A549 (cell line): ENCODE data around the gene XRN1. TPM values are rescaled to one million over a fixed set of nuclear protein-coding genes. Genes with fewer than 3 reads are reported as not detected.
"Not testable (repeated sequence)": the region's sequence is repeated elsewhere in the genome, so short reads cannot be mapped to it uniquely, and the experiment has no call there.

ENCODE experiments used
- ATAC-seq, 2 experiments: fragments of 200-7000 bp in 1 of 2; fragments of >200 bp in 1 of 2; cut with Nextera tagmentation in 1 of 2; cut with Tn5 transposase in 1 of 2; 3 replicates each; pipeline versions ENCODE4 v1.8.0 to v1.9.1; 2018 to 2020; ENCODE audit warnings: mild to moderate bottlenecking in 1 of 2, moderate library complexity in 1 of 2
- CTCF ChIA-PET: fragments of 300-600 bp; sonication (Branson Sonifier 250); formaldehyde crosslinking; extraction: SDS; loops from one replicate; lab custom pipeline; 2021; ENCODE audit warnings: antibody characterized with exemption, inconsistent platforms; lab: Yijun Ruan, JAX
- POLR2A ChIA-PET: fragments of 350-600 bp; formaldehyde crosslinking; extraction: SDS; loops from one replicate; lab custom pipeline; 2021; ENCODE audit warnings: antibody characterized with exemption, inconsistent platforms; lab: Yijun Ruan, JAX
- DNase-seq, 2 experiments: peaks; one replicate each; pipeline versions ENCODE4 v3.0.0 to v3.0.0-alpha.2; 2011 to 2016; ENCODE audit warnings: low read depth in 1 of 2, low spot score in 1 of 2
- FAIRE-seq: peaks from 2 replicates; lab custom pipeline; 2011; peaks lifted over from hg19 to GRCh38; lab: Jason Lieb, UNC
- H3K27ac ChIP-seq, 2 experiments: fragments of >200 bp; sonication (Bioruptor Twin); formaldehyde crosslinking; 3 replicates each; pipeline ENCODE4 v1.5.1; 2016 to 2017
- H3K4me1 ChIP-seq: fragments of >200 bp; sonication (Bioruptor Twin); formaldehyde crosslinking; 3 replicates; pipeline ENCODE4 v1.6.1; 2016
- H3K4me2 ChIP-seq: fragments of >200 bp; sonication (Bioruptor Twin); formaldehyde crosslinking; 3 replicates; pipeline ENCODE4 v1.6.1; 2016
- H3K4me3 ChIP-seq: fragments of >200 bp; sonication (Bioruptor Twin); formaldehyde crosslinking; 3 replicates; pipeline ENCODE4 v1.5.1; 2016
- H3K9me3 ChIP-seq: fragments of >200 bp; sonication (Bioruptor Twin); formaldehyde crosslinking; 3 replicates; pipeline ENCODE4 v1.6.1; 2016
- CBX2 ChIP-seq: fragments of 200-600 bp; sonication (generic); IDR thresholded peaks from 2 replicates; pipeline ENCODE4 v1.6.1; 2016; ENCODE audit warnings: low read depth, mild to moderate bottlenecking, borderline replicate concordance
- CBX8 ChIP-seq: fragments of 200-600 bp; sonication (generic); IDR thresholded peaks from 2 replicates; pipeline ENCODE4 v1.6.1; 2016
- CEBPB ChIP-seq, 2 experiments: fragments of >200 bp in 1 of 2; sonication (Bioruptor Twin) in 1 of 2; formaldehyde crosslinking in 1 of 2; IDR thresholded peaks; 2 replicates each; pipeline ENCODE4 v1.6.1; 2012 to 2016
- CHD4 ChIP-seq: fragments of 200-600 bp; sonication (generic); IDR thresholded peaks from 2 replicates; pipeline ENCODE4 v1.6.1; 2016; ENCODE audit warnings: antibody characterized with exemption, mild to moderate bottlenecking, borderline replicate concordance
- EHF ChIP-seq: fragments of 250-450 bp; sonication (Bioruptor Pico); IDR thresholded peaks from 2 replicates; pipeline ENCODE4 v1.5.0; 2020; ENCODE audit warnings: mild to moderate bottlenecking
- EHMT2 ChIP-seq: fragments of 200-600 bp; sonication (generic); IDR thresholded peaks from 2 replicates; pipeline ENCODE4 v1.6.1; 2016; ENCODE audit warnings: antibody characterized with exemption, low read depth, mild to moderate bottlenecking, moderate library complexity
- EP300 ChIP-seq, 2 experiments: fragments of >200 bp; sonication (Bioruptor Twin); formaldehyde crosslinking; IDR thresholded peaks; 2 replicates in 1 of 2; 3 replicates in 1 of 2; pipeline ENCODE4 v1.6.1; 2016 to 2017
- FOXS1 ChIP-seq: fragments of 250-450 bp; sonication (Bioruptor Pico); IDR thresholded peaks from 2 replicates; pipeline ENCODE4 v1.5.0; 2020; ENCODE audit warnings: mild to moderate bottlenecking, moderate library complexity
- GATA3 ChIP-seq: IDR thresholded peaks from 2 replicates; pipeline ENCODE4 v1.6.1; 2012; ENCODE audit warnings: borderline replicate concordance
- HEYL ChIP-seq: fragments of 250-450 bp; sonication (Bioruptor Pico); IDR thresholded peaks from 2 replicates; pipeline ENCODE4 v1.8.0; 2021; ENCODE audit warnings: mild to moderate bottlenecking, moderate library complexity
- HOXA7 ChIP-seq: fragments of 250-450 bp; sonication (Bioruptor Pico); IDR thresholded peaks from 2 replicates; pipeline ENCODE4 v1.5.0; 2020; ENCODE audit warnings: mild to moderate bottlenecking, moderate library complexity
- HOXB13 ChIP-seq: fragments of 250-450 bp; sonication (Bioruptor Pico); IDR thresholded peaks from 2 replicates; pipeline ENCODE4 v1.5.0; 2020; ENCODE audit warnings: low read depth, mild to moderate bottlenecking, moderate library complexity
- HOXB5 ChIP-seq: fragments of 250-450 bp; sonication (Bioruptor Pico); IDR thresholded peaks from 2 replicates; pipeline ENCODE4 v1.5.0; 2020; ENCODE audit warnings: mild to moderate bottlenecking, moderate library complexity
- NFE2L2 ChIP-seq: fragments of 150-350 bp; conservative IDR thresholded peaks from 2 replicates; pipeline ENCODE4 v1.6.1; 2014; ENCODE audit warnings: low read length
- NPAS2 ChIP-seq: fragments of 250-450 bp; sonication (Bioruptor Pico); IDR thresholded peaks from 2 replicates; pipeline ENCODE4 v1.8.0; 2022; ENCODE audit warnings: mild to moderate bottlenecking, moderate library complexity, borderline replicate concordance
- PHF8 ChIP-seq: fragments of 200-600 bp; sonication (generic); IDR thresholded peaks from 2 replicates; pipeline ENCODE4 v1.6.1; 2016; ENCODE audit warnings: low read depth, mild to moderate bottlenecking, antibody characterized with exemption, moderate library complexity, borderline replicate concordance
- POLR2A ChIP-seq: IDR thresholded peaks from 2 replicates; pipeline ENCODE4 v1.6.1; 2012; ENCODE audit warnings: mild to moderate bottlenecking, low read length
- RAD21 ChIP-seq, 2 experiments: fragments of >200 bp in 1 of 2; sonication (Bioruptor Twin) in 1 of 2; formaldehyde crosslinking in 1 of 2; IDR thresholded peaks in 1 of 2; conservative IDR thresholded peaks in 1 of 2; 2 replicates in 1 of 2; 3 replicates in 1 of 2; pipeline ENCODE4 v1.6.1; 2012 to 2018; ENCODE audit warnings: inconsistent platforms in 1 of 2
- RCOR1 ChIP-seq: fragments of 150-350 bp; IDR thresholded peaks from 2 replicates; pipeline ENCODE4 v1.6.1; 2014; ENCODE audit warnings: antibody characterized with exemption, low read length, low read depth
- SMC3 ChIP-seq: fragments of >200 bp; sonication (Bioruptor Twin); formaldehyde crosslinking; IDR thresholded peaks from 3 replicates; pipeline ENCODE4 v1.6.1; 2018; ENCODE audit warnings: inconsistent platforms
- ZNF302 ChIP-seq: fragments of 250-450 bp; sonication (Bioruptor Pico); IDR thresholded peaks from 2 replicates; pipeline ENCODE4 v1.9.0; 2021; ENCODE audit warnings: inconsistent platforms, mild to moderate bottlenecking, moderate library complexity
- ZSCAN20 ChIP-seq: fragments of 250-450 bp; sonication (Bioruptor Pico); IDR thresholded peaks from 2 replicates; pipeline ENCODE4 v1.8.0; 2022; ENCODE audit warnings: mild to moderate bottlenecking, moderate library complexity
- WGBS: methylation state at CpG from one replicate; pipeline ENCODE4 v1.1.6; 2017; ENCODE audit errors: missing lambda C conversion rate; 5-methylcytosine and 5-hydroxymethylcytosine counted together
- polyA plus RNA-seq, 4 experiments: library from polyadenylated mRNA; depleted of rRNA in 3 of 4; stranded (reverse); fragments of >200 nt; fragmentation: RNase III in 1 of 4; extraction: RNeasy Plus Mini Kit Qiagen cat#74134 plus additional on column Dnase treatment in 1 of 4; gene quantifications; 2 replicates in 3 of 4; 3 replicates in 1 of 4; pipeline ENCODE4 v1.2.3, GENCODE V29; 2011 to 2017
- TF ChIP-seq, protein P1 (sequence below): IDR thresholded peaks from 2 replicates; pipeline ENCODE4 v1.6.1; 2012
- TF ChIP-seq, protein P2 (sequence below): fragments of 250-450 bp; sonication (Bioruptor Pico); IDR thresholded peaks from 2 replicates; pipeline ENCODE4 v1.5.0; 2020; ENCODE audit warnings: low read depth, mild to moderate bottlenecking, moderate library complexity
- TF ChIP-seq, protein P3 (sequence below): IDR thresholded peaks from 2 replicates; pipeline ENCODE4 v1.6.1; 2012; ENCODE audit warnings: low read depth, borderline replicate concordance
- TF ChIP-seq, protein P4 (sequence below): fragments of 150-350 bp; IDR thresholded peaks from 2 replicates; pipeline ENCODE4 v1.6.1; 2014; ENCODE audit warnings: low read depth, mild to moderate bottlenecking, low read length
- TF ChIP-seq, protein P5 (sequence below): fragments of 250-450 bp; sonication (Bioruptor Pico); IDR thresholded peaks from 2 replicates; pipeline ENCODE4 v1.5.0; 2021; ENCODE audit warnings: mild to moderate bottlenecking, moderate library complexity, borderline replicate concordance

The XRN1 gene
- polyA plus RNA-seq, 2 of the 4 experiments (the other 2 are of a cell fraction) = 4.2 to 22.6 TPM

DNA sequence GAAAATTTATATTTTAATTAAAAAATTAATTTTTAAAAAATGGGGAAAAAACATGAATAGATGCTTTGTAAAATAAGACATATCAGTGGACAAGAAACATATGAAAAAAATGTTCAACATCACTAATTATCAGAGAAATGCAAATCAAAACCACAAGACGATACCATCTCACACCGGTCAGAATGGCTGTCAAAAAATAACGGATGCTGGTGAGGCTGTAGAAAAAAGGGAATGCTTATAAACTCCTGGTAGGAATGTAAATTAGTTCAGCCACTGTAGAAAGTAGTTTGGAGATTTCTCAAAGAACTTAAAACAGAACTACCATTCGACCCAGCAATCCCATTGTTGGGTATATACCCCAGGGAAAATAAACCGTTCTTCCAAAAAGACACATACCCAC lies 93.8 kb downstream of the XRN1 start (continued):
- TF ChIP-seq, protein P1, sequence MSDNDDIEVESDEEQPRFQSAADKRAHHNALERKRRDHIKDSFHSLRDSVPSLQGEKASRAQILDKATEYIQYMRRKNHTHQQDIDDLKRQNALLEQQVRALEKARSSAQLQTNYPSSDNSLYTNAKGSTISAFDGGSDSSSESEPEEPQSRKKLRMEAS = no peak
- no peak for TF ChIP-seq FOXS1 (CRISPR knock-in tag)
- no peak for TF ChIP-seq CBX2
- TF ChIP-seq NPAS2 (CRISPR knock-in tag) = no peak
- no peak for TF ChIP-seq HOXB13 (CRISPR knock-in tag)
- no peak for TF ChIP-seq HOXB5 (CRISPR knock-in tag)
- TF ChIP-seq GATA3 = no peak

DNA sequence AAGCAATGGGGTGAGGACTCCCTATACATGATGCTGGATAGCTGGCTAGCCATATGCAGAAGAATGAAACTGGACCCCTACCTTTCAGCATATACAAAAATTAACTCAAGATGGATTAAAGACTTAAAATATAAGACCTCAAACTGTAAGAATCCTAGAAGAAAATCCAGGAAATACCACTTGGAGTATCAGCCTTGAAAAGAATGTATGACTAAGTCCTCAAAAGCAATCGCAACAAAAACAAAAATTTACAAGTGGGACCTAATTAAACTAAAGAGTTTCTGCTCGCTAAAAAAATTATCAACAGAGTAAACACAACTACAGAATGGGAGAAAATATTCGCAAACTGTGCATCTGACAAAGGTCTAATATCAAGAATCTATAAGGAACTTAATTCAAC lies 94.3 kb downstream of the XRN1 start:
- no peaks in the 10 kb centered on the region for H3K9me3 ChIP-seq
- TF ChIP-seq CBX8 (no peak), CEBPB (IDR thresholded peaks at IDR 0.05) (no peak), NPAS2 (CRISPR knock-in tag) (no peak), RAD21 (conservative IDR thresholded peaks at IDR 0.05 in 1 of 2, IDR thresholded peaks at IDR 0.05 in 1 of 2) (no peak), SMC3 (no peak), NFE2L2 (no peak)
- TF ChIP-seq, protein P2, sequence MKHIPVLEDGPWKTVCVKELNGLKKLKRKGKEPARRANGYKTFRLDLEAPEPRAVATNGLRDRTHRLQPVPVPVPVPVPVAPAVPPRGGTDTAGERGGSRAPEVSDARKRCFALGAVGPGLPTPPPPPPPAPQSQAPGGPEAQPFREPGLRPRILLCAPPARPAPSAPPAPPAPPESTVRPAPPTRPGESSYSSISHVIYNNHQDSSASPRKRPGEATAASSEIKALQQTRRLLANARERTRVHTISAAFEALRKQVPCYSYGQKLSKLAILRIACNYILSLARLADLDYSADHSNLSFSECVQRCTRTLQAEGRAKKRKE (CRISPR knock-in tag) = no peak
- TF ChIP-seq, protein P3, sequence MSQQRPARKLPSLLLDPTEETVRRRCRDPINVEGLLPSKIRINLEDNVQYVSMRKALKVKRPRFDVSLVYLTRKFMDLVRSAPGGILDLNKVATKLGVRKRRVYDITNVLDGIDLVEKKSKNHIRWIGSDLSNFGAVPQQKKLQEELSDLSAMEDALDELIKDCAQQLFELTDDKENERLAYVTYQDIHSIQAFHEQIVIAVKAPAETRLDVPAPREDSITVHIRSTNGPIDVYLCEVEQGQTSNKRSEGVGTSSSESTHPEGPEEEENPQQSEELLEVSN = no peak
- TF ChIP-seq, protein P4, sequence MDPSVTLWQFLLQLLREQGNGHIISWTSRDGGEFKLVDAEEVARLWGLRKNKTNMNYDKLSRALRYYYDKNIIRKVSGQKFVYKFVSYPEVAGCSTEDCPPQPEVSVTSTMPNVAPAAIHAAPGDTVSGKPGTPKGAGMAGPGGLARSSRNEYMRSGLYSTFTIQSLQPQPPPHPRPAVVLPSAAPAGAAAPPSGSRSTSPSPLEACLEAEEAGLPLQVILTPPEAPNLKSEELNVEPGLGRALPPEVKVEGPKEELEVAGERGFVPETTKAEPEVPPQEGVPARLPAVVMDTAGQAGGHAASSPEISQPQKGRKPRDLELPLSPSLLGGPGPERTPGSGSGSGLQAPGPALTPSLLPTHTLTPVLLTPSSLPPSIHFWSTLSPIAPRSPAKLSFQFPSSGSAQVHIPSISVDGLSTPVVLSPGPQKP = no peak
- FAIRE-seq = no peak
- no peak overlapping the region for H3K27ac ChIP-seq
- no peak overlapping the region for H3K4me2 ChIP-seq
- H3K4me1 ChIP-seq = no peaks in the 10 kb centered on the region
- H3K4me3 ChIP-seq = no peak overlapping the region
- no peak for ATAC-seq
- WGBS = 91% methylated on average over 3 of the region's 3 CpGs
- ChIA-PET CTCF (no interaction called here), POLR2A (no interaction called here)
- DNase-seq = no peak

DNA sequence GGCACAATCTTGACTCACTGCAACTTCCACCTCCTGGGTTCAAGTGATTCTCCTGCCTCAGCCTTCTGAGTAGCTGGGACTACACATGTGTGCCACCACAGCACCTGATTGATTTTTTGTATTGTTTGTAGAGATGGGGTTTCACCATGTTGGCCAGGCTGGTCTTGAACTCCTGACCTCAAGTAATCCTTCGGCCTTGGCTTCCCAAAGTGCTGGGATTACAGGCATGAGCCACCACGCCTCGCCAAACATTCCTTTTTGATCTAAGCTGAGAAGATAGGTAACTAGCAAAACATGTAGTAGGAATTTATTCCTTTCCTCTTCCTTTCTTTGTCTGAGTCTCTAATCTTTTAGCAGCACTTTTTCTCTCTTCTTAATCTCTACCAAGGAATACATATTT lies 95.1 kb downstream of the XRN1 start:
- POLR2A ChIA-PET, H3K4me3 ChIP-seq, DNase-seq, FAIRE-seq, ATAC-seq, H3K9me3 ChIP-seq, H3K4me2 ChIP-seq, H3K27ac ChIP-seq, H3K4me1 ChIP-seq, CTCF ChIA-PET: not testable (repeated sequence)
- WGBS = 93% methylated on average over 3 of the region's 3 CpGs

DNA sequence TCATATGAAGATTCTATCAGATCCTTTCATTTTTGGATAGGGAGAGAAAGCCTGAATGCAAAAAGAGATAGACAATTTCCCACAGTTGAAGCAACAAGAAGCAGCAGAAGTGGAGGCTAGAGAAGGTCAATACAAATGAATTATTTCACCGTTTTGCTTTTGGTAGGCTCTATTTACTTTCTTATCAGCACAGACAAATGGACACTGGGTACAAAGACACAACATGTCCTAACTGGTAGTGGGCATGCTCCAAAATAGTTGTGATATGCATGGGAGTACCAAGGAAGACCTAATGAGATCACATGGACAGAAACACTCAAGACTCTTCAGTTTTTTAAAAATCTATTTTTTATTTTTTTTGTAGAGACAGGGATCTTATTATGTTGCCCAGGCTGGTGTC lies 99.4 kb downstream of the XRN1 start:
- Histone ChIP-seq H3K27ac (no peak overlapping the region), H3K4me1 (no peaks in the 10 kb centered on the region), H3K9me3 (no peaks in the 10 kb centered on the region), H3K4me2 (no peak overlapping the region), H3K4me3 (no peak overlapping the region)
- POLR2A ChIA-PET = no interaction called here
- WGBS = 43% methylated on average over 1 of the region's 1 CpG
- no peak for FAIRE-seq
- CTCF ChIA-PET = interaction anchor here (0.6 kb wide), 1 partner anchor 63 kb away, joined by 3 read pairs; no protein-coding TSS in a partner anchor
- no peak for DNase-seq
- ATAC-seq = no peak
- TF ChIP-seq ZNF302 (CRISPR knock-in tag) (no peak), EP300 (IDR thresholded peaks at IDR 0.05) (no peak), HOXA7 (CRISPR knock-in tag) (no peak), NPAS2 (CRISPR knock-in tag) (no peak), CEBPB (IDR thresholded peaks at IDR 0.05) (no peak), SMC3 (no peak), EHF (no peak), HEYL (CRISPR knock-in tag) (no peak), ZSCAN20 (no peak), GATA3 (no peak), POLR2A (no peak), CHD4 (no peak), RCOR1 (no peak), EHMT2 (no peak), PHF8 (no peak)
- TF ChIP-seq, protein P1 = no peak
- TF ChIP-seq, protein P2 (CRISPR knock-in tag) = no peak
- TF ChIP-seq, protein P5, sequence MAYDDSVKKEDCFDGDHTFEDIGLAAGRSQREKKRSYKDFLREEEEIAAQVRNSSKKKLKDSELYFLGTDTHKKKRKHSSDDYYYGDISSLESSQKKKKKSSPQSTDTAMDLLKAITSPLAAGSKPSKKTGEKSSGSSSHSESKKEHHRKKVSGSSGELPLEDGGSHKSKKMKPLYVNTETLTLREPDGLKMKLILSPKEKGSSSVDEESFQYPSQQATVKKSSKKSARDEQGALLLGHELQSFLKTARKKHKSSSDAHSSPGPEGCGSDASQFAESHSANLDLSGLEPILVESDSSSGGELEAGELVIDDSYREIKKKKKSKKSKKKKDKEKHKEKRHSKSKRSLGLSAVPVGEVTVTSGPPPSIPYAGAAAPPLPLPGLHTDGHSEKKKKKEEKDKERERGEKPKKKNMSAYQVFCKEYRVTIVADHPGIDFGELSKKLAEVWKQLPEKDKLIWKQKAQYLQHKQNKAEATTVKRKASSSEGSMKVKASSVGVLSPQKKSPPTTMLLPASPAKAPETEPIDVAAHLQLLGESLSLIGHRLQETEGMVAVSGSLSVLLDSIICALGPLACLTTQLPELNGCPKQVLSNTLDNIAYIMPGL = no peak
